Activated T-cell treated with anti-CD3 and anti-CD28 coated beads, Interleukin-2, amount 50 U/mL, for 4 hours (primary cell): Measurements from ENCODE around the gene ITGA4. TPM values are rescaled to one million over a fixed set of nuclear protein-coding genes. Genes with fewer than 3 reads are reported as not detected.

Experiments
- ATAC-seq, 2 donors: fragments of 200-7000 bp; cut with Tn5 transposase; one replicate each; pipeline ENCODE4 v1.10.0; 2021
- DNase-seq: peaks from one replicate; pipeline ENCODE4 v3.0.0-alpha.2; 2020
- H3K27me3 Mint-ChIP-seq: one replicate; pipeline ENCODE4 v1.8.0; 2021; ENCODE audit warnings: low read depth, mixed read lengths
- H3K36me3 Mint-ChIP-seq: one replicate; pipeline ENCODE4 v1.8.0; 2022; ENCODE audit warnings: mixed read lengths; ENCODE audit not compliant: insufficient read depth
- H3K4me1 Mint-ChIP-seq: one replicate; pipeline ENCODE4 v1.8.0; 2021; ENCODE audit warnings: low read depth, mixed read lengths
- H3K4me3 Mint-ChIP-seq: one replicate; pipeline ENCODE4 v1.8.0; 2021; ENCODE audit warnings: mild to moderate bottlenecking, moderate library complexity, mixed read lengths
- H3K9me3 Mint-ChIP-seq: one replicate; pipeline ENCODE4 v1.8.0; 2021; ENCODE audit warnings: mixed read lengths
- total RNA-seq, 3 donors: library from RNA; stranded (reverse); gene quantifications; one replicate each; pipeline ENCODE4 v1.2.1, GENCODE V29; 2021

ITGA4 gene
- total RNA-seq, 3 donors from 2014 or later = 33.6 to 58.0 (median 45.4) TPM

GRCh38 chr2:181516992-181517391 is 59.8 kb downstream of the ITGA4 start:
- Mint-ChIP-seq H3K4me1 (peaks cover 49% of the 10 kb centered on the region), H3K4me3 (no peak overlapping the region), H3K36me3 (peaks cover 39% of the 10 kb centered on the region), H3K27me3 (no peaks in the 10 kb centered on the region), H3K9me3 (no peaks in the 10 kb centered on the region)
- no peak for ATAC-seq
- no peak for DNase-seq

GRCh38 chr2:181517685-181518301 is 60.6 kb downstream of the ITGA4 start:
- H3K27me3 Mint-ChIP-seq = no peaks in the 10 kb centered on the region
- no peak overlapping the region for H3K4me3 Mint-ChIP-seq
- ATAC-seq (no peak), DNase-seq (peak; percentile 4)
- H3K9me3 Mint-ChIP-seq = no peaks in the 10 kb centered on the region
- H3K4me1 Mint-ChIP-seq = peaks cover 41% of the 10 kb centered on the region
- peaks cover 35% of the 10 kb centered on the region for H3K36me3 Mint-ChIP-seq

- H3K4me1 Mint-ChIP-seq = peaks cover 30% of the 10 kb centered on the region
- no peak overlapping the region for H3K4me3 Mint-ChIP-seq
- peaks cover 21% of the 10 kb centered on the region for H3K36me3 Mint-ChIP-seq
- ATAC-seq (no peak), DNase-seq (no peak)
- H3K27me3 Mint-ChIP-seq = no peaks in the 10 kb centered on the region
- H3K9me3 Mint-ChIP-seq = no peaks in the 10 kb centered on the region
These were observed 63.1 kb downstream of the ITGA4 start for GRCh38 chr2:181520253-181520652.

GRCh38 chr2:181523756-181524155 is 66.6 kb downstream of the ITGA4 start:
- Mint-ChIP-seq H3K4me1 (no peaks in the 10 kb centered on the region), H3K9me3 (no peaks in the 10 kb centered on the region), H3K27me3 (no peaks in the 10 kb centered on the region), H3K4me3 (no peak overlapping the region), H3K36me3 (peaks cover 28% of the 10 kb centered on the region)
- ATAC-seq (no peak), DNase-seq (no peak)

- no peak for ATAC-seq
- Mint-ChIP-seq H3K4me1 (no peaks in the 10 kb centered on the region), H3K9me3 (no peaks in the 10 kb centered on the region), H3K36me3 (peaks cover 18% of the 10 kb centered on the region), H3K4me3 (no peak overlapping the region), H3K27me3 (no peaks in the 10 kb centered on the region)
- DNase-seq = no peak
These were observed 68.8 kb downstream of the ITGA4 start for GRCh38 chr2:181526014-181526413.

- Mint-ChIP-seq H3K27me3 (no peaks in the 10 kb centered on the region), H3K36me3 (peaks cover 21% of the 10 kb centered on the region), H3K9me3 (no peaks in the 10 kb centered on the region), H3K4me1 (no peaks in the 10 kb centered on the region), H3K4me3 (no peak overlapping the region)
- DNase-seq (no peak), ATAC-seq (no peak)
These were observed 69.9 kb downstream of the ITGA4 start for GRCh38 chr2:181527058-181527457.

- Mint-ChIP-seq H3K36me3 (peaks cover 25% of the 10 kb centered on the region), H3K4me3 (no peak overlapping the region), H3K9me3 (no peaks in the 10 kb centered on the region), H3K27me3 (no peaks in the 10 kb centered on the region), H3K4me1 (peaks cover 3% of the 10 kb centered on the region)
- ATAC-seq (no peak), DNase-seq (no peak)
These were observed 71.3 kb downstream of the ITGA4 start for GRCh38 chr2:181528441-181528840.

- ATAC-seq (no peak), DNase-seq (no peak)
- Mint-ChIP-seq H3K4me1 (peaks cover 3% of the 10 kb centered on the region), H3K4me3 (no peak overlapping the region), H3K36me3 (peaks cover 60% of the 10 kb centered on the region), H3K27me3 (no peaks in the 10 kb centered on the region), H3K9me3 (no peaks in the 10 kb centered on the region)
These were observed 79.5 kb downstream of the ITGA4 start for GRCh38 chr2:181536730-181537129.

- DNase-seq (no peak), ATAC-seq (no peak)
- peaks cover 37% of the 10 kb centered on the region for H3K36me3 Mint-ChIP-seq
- H3K4me3 Mint-ChIP-seq = no peak overlapping the region
- H3K9me3 Mint-ChIP-seq = no peaks in the 10 kb centered on the region
- no peaks in the 10 kb centered on the region for H3K27me3 Mint-ChIP-seq
- no peaks in the 10 kb centered on the region for H3K4me1 Mint-ChIP-seq
These were observed 83.2 kb downstream of the ITGA4 start for GRCh38 chr2:181540421-181540820.

- no peak overlapping the region for H3K4me3 Mint-ChIP-seq
- H3K36me3 Mint-ChIP-seq = peaks cover 38% of the 10 kb centered on the region
- no peaks in the 10 kb centered on the region for H3K27me3 Mint-ChIP-seq
- H3K4me1 Mint-ChIP-seq = peaks cover 3% of the 10 kb centered on the region
- ATAC-seq (no peak), DNase-seq (no peak)
- peaks cover 3% of the 10 kb centered on the region for H3K9me3 Mint-ChIP-seq
These were observed 85.0 kb downstream of the ITGA4 start for GRCh38 chr2:181542170-181542569.

- Mint-ChIP-seq H3K4me1 (peaks cover 3% of the 10 kb centered on the region), H3K4me3 (no peak overlapping the region)
These were observed 88.9 kb downstream of the ITGA4 start for GRCh38 chr2:181546086-181546485.

GRCh38 chr2:181552808-181553207 is 95.6 kb downstream of the ITGA4 start:
- Mint-ChIP-seq H3K27me3 (no peaks in the 10 kb centered on the region), H3K4me1 (no peaks in the 10 kb centered on the region), H3K9me3 (no peaks in the 10 kb centered on the region), H3K4me3 (no peak overlapping the region), H3K36me3 (peaks cover 7% of the 10 kb centered on the region)
- DNase-seq (no peak), ATAC-seq (no peak)

More at GRCh38 chr2:181546086-181546485, 88.9 kb downstream of the ITGA4 start:
- no peak for ATAC-seq
- H3K36me3 Mint-ChIP-seq = peaks cover 19% of the 10 kb centered on the region
- H3K9me3 Mint-ChIP-seq = peaks cover 3% of the 10 kb centered on the region
- DNase-seq = no peak
- H3K27me3 Mint-ChIP-seq = no peaks in the 10 kb centered on the region

- Mint-ChIP-seq H3K4me1 (no peaks in the 10 kb centered on the region), H3K27me3 (no peaks in the 10 kb centered on the region)
These were observed 96.1 kb downstream of the ITGA4 start for GRCh38 chr2:181553244-181553643.

GRCh38 chr2:181554061-181554830 is 97.1 kb downstream of the ITGA4 start:
- no peak for DNase-seq
- no peak overlapping the region for H3K4me3 Mint-ChIP-seq
- H3K27me3 Mint-ChIP-seq = no peaks in the 10 kb centered on the region
- no peak for ATAC-seq
- no peaks in the 10 kb centered on the region for H3K9me3 Mint-ChIP-seq
- peaks cover 1% of the 10 kb centered on the region for H3K36me3 Mint-ChIP-seq
- H3K4me1 Mint-ChIP-seq = no peaks in the 10 kb centered on the region

More at GRCh38 chr2:181553244-181553643, 96.1 kb downstream of the ITGA4 start:
- ATAC-seq = no peak
- Mint-ChIP-seq H3K36me3 (peaks cover 5% of the 10 kb centered on the region), H3K9me3 (no peaks in the 10 kb centered on the region), H3K4me3 (no peak overlapping the region)
- DNase-seq = no peak

GRCh38 chr2:181558371-181558770 is 101.2 kb downstream of the ITGA4 start:
- DNase-seq = no peak
- H3K4me1 Mint-ChIP-seq = no peaks in the 10 kb centered on the region
- H3K27me3 Mint-ChIP-seq = no peaks in the 10 kb centered on the region
- ATAC-seq = no peak
- H3K36me3 Mint-ChIP-seq = peaks cover 1% of the 10 kb centered on the region
- no peak overlapping the region for H3K4me3 Mint-ChIP-seq
- H3K9me3 Mint-ChIP-seq = no peaks in the 10 kb centered on the region
